Coronary artery (tissue), 2 donors: ENCODE measurements around the gene SLC66A1.
"Not testable (repeated sequence)": the region's sequence is repeated elsewhere in the genome, so short reads cannot be mapped to it uniquely, and the experiment has no call there.

Experiments used
- DNase-seq: peaks from one replicate; pipeline ENCODE4 v3.0.0-alpha.2; 2017; ENCODE audit warnings: low spot score
- H3K27ac ChIP-seq, 2 donors: fragments of 200-600 bp; sonication (generic); one replicate each; pipeline ENCODE4 v1.5.1; 2016 to 2019
- H3K4me3 ChIP-seq: fragments of 200-600 bp; sonication (generic); 2 replicates; pipeline ENCODE4 v1.5.1; 2016; ENCODE audit warnings: mild to moderate bottlenecking, moderate library complexity
- CTCF ChIP-seq: fragments of 200-600 bp; sonication (generic); IDR thresholded peaks from one replicate; pipeline ENCODE4 v1.5.1; 2019; ENCODE audit warnings: antibody characterized with exemption

The SLC66A1 gene, protein sequence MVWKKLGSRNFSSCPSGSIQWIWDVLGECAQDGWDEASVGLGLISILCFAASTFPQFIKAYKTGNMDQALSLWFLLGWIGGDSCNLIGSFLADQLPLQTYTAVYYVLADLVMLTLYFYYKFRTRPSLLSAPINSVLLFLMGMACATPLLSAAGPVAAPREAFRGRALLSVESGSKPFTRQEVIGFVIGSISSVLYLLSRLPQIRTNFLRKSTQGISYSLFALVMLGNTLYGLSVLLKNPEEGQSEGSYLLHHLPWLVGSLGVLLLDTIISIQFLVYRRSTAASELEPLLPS

DNA sequence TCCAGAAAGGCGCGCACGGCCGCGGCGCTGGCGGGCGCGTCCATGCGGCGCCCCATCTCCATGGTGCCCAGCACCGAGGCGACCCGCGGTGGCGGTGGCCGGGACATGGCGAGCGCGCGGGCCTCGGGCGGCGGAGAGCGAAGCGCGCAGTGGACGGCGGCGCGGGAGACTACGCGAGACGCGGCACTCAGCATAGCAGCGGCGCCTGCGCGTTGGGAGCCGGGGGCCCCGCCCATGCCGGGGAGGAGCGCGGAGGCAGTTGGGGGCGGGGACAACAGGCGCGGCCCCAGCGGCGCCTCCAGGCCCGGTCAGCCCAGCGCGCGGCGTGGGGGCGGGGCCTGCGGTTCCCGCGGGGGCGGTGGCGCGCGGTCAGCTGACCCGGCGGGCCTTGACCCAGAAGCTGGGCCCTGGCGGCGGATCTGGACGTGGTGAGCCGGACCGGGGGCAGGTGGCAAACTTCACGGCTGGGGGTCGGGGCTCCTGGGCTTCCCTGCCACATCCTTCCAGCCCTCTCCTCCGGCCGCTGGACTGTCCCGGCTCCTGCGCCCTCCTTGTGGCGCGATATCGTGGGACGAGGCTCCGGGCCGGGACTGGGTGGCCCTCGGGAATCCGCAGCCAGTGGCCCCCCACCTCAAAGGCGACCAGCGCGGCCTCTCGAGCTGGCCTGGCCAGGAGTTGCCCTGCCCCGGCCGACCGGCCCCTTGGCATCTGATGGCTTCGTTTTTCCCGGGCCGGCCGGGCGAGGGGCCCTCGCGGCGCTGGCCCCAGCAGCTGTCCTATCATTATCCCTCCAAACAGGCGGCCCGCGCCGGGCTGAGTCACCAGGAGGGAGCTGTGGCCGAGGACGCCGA, at the start of gene SLC66A1, which contains the start of gene AKR7A2:
Gene SLC66A1 (plus strand): TSS at position 396 of the 851 bp plus-strand sequence. CDS start 5,352 bp downstream, outside the sequence.
Gene AKR7A2 (minus strand): TSS at position 214 of the 851 bp plus-strand sequence. CDS start 20 bp downstream, at position 194.
- no peak for TF ChIP-seq CTCF
- peak; percentile 95 for DNase-seq
- H3K27ac ChIP-seq: peak within 1 kb of the TSS; percentile 66 to 98
- H3K4me3 ChIP-seq: peak within 1 kb of the TSS; percentile 89

GRCh38 chr1:19262744-19263143, 49.4 kb upstream of the SLC66A1 start:
- H3K27ac ChIP-seq: no peak overlapping the region
- DNase-seq: no peak
- no peak overlapping the region for H3K4me3 ChIP-seq
- TF ChIP-seq CTCF: no peak

DNA sequence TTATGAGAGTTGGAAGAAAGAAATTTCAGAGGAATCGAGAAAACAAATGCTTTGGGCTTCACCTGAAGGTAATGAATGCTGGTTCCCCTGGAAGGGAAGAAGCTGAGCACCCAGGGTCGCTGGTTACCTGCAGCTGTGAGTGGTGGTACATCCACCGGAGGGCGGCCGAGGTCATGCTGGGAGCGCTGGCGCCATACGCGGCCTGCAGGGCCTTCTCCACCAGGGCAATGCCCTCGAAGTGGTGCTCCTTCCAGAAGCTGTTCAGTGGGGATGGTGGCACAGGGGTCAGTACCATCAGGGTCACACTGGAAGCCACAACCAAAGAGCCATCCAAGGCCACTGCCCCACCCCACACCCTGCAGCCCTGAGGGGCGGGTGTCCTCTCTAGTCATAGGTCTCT, 43.7 kb upstream of the SLC66A1 start:
- Histone ChIP-seq H3K27ac (no peak overlapping the region), H3K4me3 (no peak overlapping the region)
- no peak for TF ChIP-seq CTCF
- no peak for DNase-seq

DNA sequence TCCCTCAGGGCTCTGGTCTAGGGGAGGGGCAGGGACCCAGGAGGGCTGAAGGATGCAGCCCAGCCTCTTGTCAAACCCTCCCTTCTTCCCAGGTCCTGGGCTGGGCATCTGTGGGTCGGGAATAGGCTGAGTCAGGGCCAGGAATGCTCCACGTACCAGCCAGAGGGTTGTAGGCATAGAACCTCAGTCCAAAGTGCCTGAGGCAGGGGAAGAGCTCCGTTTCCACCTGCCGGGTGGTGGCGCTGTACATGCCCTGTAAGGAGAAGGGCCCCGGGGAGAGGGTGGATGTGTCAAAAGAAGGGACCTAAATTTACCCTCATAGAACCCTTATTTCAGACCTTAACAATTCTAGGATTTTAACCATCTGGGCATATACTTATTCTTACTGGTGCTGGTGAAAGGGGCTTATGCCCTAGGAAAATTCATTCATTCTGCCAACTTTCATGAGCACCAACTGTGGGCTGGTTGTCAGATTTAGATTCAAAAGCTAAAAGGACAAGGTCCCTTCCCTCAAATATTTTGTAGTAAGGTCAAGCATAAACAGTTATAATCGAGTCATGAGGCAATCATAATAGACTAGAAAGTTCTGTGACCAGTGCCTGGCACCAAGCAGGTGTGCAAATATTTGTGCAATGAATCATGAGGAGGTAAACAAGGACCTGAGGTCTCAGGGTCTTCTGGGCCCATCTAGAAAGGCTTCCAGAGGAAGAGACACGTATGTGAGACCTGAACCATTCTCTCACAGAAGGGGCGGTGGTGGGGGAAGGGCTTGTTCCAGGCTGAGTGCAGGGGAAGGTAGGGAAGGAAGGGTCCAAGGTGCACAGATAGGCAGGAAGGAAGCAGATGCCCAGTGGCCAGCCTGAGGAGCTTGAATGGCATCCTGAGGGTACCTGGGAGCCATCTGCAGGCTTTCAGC, 42.4 kb upstream of the SLC66A1 start:
- not testable (repeated sequence) for H3K4me3 ChIP-seq, DNase-seq, H3K27ac ChIP-seq

GRCh38 chr1:19270343-19270730, 41.8 kb upstream of the SLC66A1 start:
- not testable (repeated sequence) for DNase-seq, H3K4me3 ChIP-seq, H3K27ac ChIP-seq

DNA sequence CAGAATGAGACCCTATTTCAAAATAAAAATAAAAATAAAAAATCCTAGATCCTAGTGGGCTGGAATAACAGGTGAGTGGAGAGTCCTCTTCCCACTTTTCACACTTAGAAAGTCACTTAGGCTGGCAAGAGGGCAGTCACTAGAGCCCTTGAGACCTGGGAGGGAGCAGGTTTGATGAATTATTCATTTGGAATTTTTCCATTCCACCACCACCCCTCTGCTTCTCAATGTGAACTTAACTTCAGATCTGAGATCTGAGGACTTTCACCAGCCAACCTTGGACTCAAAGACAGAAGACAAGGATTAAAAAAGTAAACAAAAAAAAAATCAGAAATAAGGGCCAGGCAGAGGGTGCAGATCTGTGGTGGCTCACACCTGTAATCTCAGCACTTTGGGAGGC, 40.1 kb upstream of the SLC66A1 start:
- H3K4me3 ChIP-seq: no peak overlapping the region
- no peak overlapping the region for H3K27ac ChIP-seq
- DNase-seq: no peak
- no peak for TF ChIP-seq CTCF

- peak overlapping the region; percentile 27 for H3K4me3 ChIP-seq
- DNase-seq: no peak
- no peak for TF ChIP-seq CTCF
- no peak overlapping the region for H3K27ac ChIP-seq
Observed at GRCh38 chr1:19273106-19273843, 38.9 kb upstream of the SLC66A1 start.

DNA sequence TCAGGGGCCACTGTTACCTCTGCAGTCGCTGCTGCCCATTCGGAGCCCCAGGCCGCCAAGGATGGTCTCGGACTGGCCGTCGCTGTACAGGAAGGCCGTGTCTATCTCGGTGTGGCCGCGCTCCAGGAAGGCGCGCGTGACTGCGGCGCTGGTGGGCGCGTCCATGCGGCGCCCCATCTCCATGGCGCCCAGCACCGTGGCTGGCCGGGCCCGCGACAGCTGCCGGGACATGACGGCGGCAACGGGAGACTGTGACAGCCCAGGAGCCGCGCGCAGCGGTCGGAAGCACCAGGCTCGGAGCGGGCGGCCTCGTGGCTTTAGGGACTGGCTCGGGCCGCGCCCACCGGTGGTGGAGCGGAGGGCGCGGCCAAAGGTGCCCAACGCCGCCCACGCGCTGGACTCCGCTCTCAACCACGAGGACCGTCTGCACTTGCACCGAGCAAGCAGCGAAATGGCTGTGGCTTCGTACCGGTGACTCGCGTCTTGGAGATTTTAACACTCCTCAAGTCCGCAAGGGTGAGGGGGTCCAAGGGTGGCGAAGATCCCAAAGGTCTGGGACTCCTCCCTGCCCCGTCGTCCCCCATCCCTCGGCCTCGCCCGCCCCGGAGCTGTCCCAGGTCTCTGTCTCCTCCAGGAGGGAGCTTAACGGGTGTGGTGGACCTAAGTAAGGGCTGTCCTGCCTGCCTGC, 38.1 kb upstream of the SLC66A1 start:
- H3K4me3 ChIP-seq: peak overlapping the region; percentile 27
- H3K27ac ChIP-seq, DNase-seq: not testable (repeated sequence)
